GM12891 (cell line): Measurements from ENCODE around the gene PKLR.

Experiments
- DNase-seq: peaks from one replicate; pipeline ENCODE4 v3.0.0; 2011; ENCODE audit warnings: low spot score; ENCODE audit not compliant: insufficient read length
- FAIRE-seq: peaks from 2 replicates; lab custom pipeline; 2011; peaks lifted over from hg19 to GRCh38; lab: Jason Lieb, UNC
- PAX5 ChIP-seq: IDR thresholded peaks from 2 replicates; pipeline ENCODE4 v1.6.1; 2011; ENCODE audit warnings: low read length, moderate library complexity, mild to moderate bottlenecking; ENCODE audit not compliant: insufficient read depth, severe bottlenecking
- POLR2A ChIP-seq: IDR thresholded peaks from 2 replicates; pipeline ENCODE4 v1.6.1; 2011; ENCODE audit warnings: low read depth, low read length, control low read depth
- POLR2AphosphoS5 ChIP-seq: IDR thresholded peaks from 2 replicates; pipeline ENCODE4 v1.6.1; 2011; ENCODE audit warnings: low read depth, low read length, control low read depth
- POU2F2 ChIP-seq: IDR thresholded peaks from 2 replicates; pipeline ENCODE4 v1.6.1; 2011; ENCODE audit warnings: low read depth, mild to moderate bottlenecking, control low read depth, low read length, moderate library complexity
- SPI1 ChIP-seq: IDR thresholded peaks from 2 replicates; pipeline ENCODE4 v1.6.1; 2011; ENCODE audit warnings: low read depth, low read length, control low read depth
- TAF1 ChIP-seq: IDR thresholded peaks from 2 replicates; pipeline ENCODE4 v1.6.1; 2011; ENCODE audit warnings: low read depth, low read length, control low read depth

The PKLR gene

GRCh38 chr1:155256058-155256852, 45.0 kb downstream of the PKLR start:
- DNase-seq: no peak
- FAIRE-seq: no peak

GRCh38 chr1:155255243-155256007, 45.8 kb downstream of the PKLR start, which contains the start of gene ENTREP3:
Gene ENTREP3 (minus strand): TSS chr1:155255483. CDS start chr1:155254877, 606 bp downstream.
- DNase-seq: peak; percentile 94
- peak; percentile 94 for FAIRE-seq
- peak; percentile 39; the same call in 1 of the 2 replicates for TF ChIP-seq POLR2A
- no peak for TF ChIP-seq SPI1
- 0 out of 2 replicates have a peak, but pooled peaks have one; percentile 32 for TF ChIP-seq TAF1
- no peak for TF ChIP-seq POU2F2
- no peak for TF ChIP-seq PAX5
- TF ChIP-seq POLR2AphosphoS5: peak; percentile 48; the same call in 1 of the 2 replicates

More at GRCh38 chr1:155256058-155256852, 45.0 kb downstream of the PKLR start:
- TF ChIP-seq POLR2A (0 out of 2 replicates have a peak, but pooled peaks have one; percentile 53), POLR2AphosphoS5 (no peak), TAF1 (no peak), PAX5 (no peak)

GRCh38 chr1:155254714-155255242, 46.5 kb downstream of the PKLR start:
- DNase-seq: no peak
- TF ChIP-seq POLR2A: no peak
- no peak for TF ChIP-seq POU2F2
- no peak for FAIRE-seq

- FAIRE-seq: no peak
- no peak for DNase-seq
- TF ChIP-seq SPI1 (no peak), POLR2AphosphoS5 (no peak), PAX5 (no peak), TAF1 (no peak)
Observed at GRCh38 chr1:155254228-155254713, 47.0 kb downstream of the PKLR start.

- FAIRE-seq: peak; percentile 40
- TF ChIP-seq SPI1 (peak; percentile 21; the same call in 1 of the 2 replicates), POU2F2 (no peak), POLR2AphosphoS5 (no peak)
- no peak for DNase-seq
Observed at GRCh38 chr1:155253797-155254196, 47.4 kb downstream of the PKLR start.

- FAIRE-seq: no peak
- no peak for DNase-seq
- TF ChIP-seq PAX5: no peak
- TF ChIP-seq SPI1: no peak
Observed at GRCh38 chr1:155253208-155253607, 48.0 kb downstream of the PKLR start.

- TF ChIP-seq SPI1: no peak
- no peak for FAIRE-seq
- no peak for DNase-seq
Observed at GRCh38 chr1:155251566-155251965, 49.7 kb downstream of the PKLR start.

GRCh38 chr1:155250633-155251449, 50.4 kb downstream of the PKLR start:
- TF ChIP-seq POU2F2 (peak; percentile 48; the same call in 1 of the 2 replicates), TAF1 (no peak), POLR2AphosphoS5 (no peak), PAX5 (no peak), SPI1 (peak; percentile 96), POLR2A (no peak)
- DNase-seq (peak; percentile 98), FAIRE-seq (peak; percentile 94)

GRCh38 chr1:155250246-155250632, 51.0 kb downstream of the PKLR start:
- TF ChIP-seq SPI1: no peak
- no peak for TF ChIP-seq POU2F2
- no peak for TF ChIP-seq PAX5
- no peak for TF ChIP-seq TAF1
- no peak for TF ChIP-seq POLR2A
- no peak for TF ChIP-seq POLR2AphosphoS5
- FAIRE-seq (no peak), DNase-seq (no peak)
